NCI-H510A (cell line): ENCODE results near the gene SMARCC1.
"Not testable (repeated sequence)": the region's sequence is repeated elsewhere in the genome, so short reads cannot be mapped to it uniquely, and the experiment has no call there.

Experiments used
- DNase-seq: peaks from one replicate; lab custom pipeline; 2025; lab: John Stamatoyannopoulos, UW

The SMARCC1 gene

DNA sequence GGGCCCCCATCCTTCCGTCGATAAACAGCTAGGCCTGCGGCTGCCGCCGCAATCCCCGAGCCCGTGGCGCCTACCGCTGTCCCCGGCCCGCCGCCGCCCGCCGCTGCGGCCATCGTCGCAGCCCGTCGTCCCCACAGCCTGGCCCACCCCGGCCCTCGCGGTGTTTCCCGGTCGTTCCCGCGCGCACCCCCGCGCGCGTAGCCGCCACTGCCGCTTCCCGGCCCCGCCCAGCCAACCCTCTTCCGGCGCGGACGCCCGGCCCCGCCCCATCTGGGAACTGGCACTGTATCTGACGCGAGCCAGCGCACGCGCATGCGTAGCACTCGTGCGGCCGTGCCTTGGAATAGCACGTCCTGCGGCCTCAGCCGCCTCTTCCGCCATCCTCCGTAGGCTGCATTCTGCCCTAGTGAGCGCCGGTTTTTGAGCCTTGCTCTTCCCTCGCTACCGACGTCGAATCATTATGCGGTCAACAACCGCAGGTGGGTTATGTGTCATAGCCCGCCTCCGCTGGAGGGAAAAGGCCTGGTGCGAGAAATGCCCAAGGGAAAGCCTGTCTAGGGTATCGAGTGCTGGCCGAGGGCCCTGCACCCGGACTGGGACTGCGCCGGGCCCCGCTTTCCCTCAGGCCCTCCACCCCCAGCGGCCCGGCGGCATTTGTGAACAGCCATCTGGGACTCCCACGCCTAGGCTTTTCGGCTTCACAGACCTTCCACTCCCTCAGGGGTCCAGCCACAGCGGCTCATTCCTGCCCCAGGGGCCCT, at the start of gene SMARCC1:
Gene SMARCC1 (minus strand): TSS at position 209 of the 761 bp plus-strand sequence. CDS start 96 bp downstream, at position 113.
- DNase-seq: peak; percentile 82

GRCh38 chr3:47829482-47829881, 47.8 kb upstream of the SMARCC1 start:
- not testable (repeated sequence) for DNase-seq

DNA sequence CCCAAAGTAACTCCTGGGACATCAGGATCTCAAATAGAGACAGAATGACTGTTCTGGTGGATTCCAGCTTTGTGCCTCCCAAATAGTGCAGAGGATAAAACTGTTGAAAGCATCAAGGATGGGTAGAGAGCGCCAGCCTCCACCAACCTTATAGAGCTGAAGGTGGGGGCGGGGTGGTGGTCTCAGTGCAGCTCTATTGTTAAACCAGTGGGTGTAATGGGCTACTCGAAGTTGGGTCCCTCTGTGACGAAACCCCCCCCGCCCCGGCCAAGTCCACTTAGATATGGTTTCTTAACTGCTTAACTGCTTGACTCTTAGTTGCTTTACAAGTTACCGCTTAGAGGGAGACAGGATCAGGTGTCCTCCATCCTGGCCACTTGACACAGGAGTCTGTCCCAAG, 43.9 kb upstream of the SMARCC1 start:
- no peak for DNase-seq

- DNase-seq: peak; percentile 65
Observed at GRCh38 chr3:47824541-47825473, 43.1 kb upstream of the SMARCC1 start.

DNA sequence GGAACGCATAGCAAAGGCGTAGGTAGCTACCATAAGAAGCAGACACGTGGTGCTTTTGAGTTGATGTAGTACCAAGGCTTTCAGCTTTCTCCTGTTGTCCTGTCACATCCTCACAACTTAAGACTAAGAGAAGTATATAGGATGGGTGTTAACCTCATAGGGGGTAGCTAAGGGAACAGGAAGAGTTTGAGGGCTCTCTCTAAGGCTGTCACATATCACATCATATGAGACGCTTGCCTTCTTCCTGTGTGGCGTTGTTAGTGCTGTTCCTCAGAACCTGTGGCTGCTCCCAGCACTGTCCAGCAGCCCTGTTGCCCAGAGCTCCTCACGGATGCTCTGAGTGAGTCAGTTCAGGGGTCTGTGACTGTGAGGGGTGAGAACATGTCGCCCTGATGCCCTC, 35.9 kb upstream of the SMARCC1 start:
- DNase-seq: no peak

DNA sequence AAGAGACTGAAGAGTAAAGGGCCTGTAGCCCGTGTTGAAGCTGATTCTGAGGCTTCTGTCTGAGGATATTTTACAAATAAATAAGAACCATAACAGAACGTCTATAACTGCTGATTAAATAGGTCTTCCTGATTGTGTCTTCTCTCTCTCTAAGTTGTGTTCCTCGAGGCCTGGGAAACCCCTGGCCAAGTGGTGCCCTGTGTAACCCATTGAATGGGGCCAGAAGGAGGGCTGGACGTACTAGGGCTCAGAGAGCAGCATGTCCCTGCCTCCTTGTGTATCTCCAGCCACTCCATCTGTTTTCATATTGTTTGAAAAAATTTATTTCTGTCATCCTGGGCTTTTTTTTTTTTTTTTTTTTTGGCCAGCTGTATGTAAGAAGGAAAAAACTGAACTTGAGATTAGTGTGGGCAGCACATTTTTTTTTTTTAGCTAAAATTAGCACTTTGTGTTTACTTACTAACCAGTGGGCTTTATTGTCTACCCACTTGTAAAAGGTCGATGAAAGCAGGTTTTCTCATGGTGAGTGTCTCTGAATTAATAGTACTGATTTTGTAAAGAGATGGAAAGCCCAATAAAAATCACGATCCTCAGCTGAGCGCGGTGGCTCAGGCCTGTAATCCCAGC, 32.0 kb upstream of the SMARCC1 start:
- no peak for DNase-seq

- DNase-seq: no peak
Observed at GRCh38 chr3:47804577-47804976, 22.9 kb upstream of the SMARCC1 start.

DNA sequence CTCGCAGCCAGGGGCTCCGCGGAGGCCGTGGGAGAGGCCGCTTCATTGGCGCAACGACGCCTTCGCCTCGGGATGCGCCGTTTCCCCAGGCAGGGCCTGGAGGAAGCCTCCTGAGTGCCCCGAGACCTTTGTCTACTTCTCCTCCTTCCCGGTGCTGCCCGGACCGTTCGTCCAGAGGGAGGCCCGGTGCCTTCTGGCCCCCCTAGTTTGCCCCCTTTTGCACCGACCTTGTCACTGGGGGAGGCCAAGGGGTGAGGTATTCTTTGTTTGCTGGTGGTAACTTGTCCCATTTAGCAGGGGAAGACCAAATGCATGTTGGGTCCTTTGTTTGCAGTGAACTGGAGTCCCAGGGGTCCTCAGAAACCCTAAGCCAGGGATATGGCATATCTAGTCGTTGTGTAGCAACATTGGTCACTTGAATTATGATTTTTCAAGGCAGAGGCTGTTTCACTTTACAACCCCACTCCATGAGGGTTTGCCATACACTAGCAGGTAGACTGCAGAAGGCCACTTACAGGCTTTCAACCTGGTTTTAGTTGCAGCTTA, 21.9 kb upstream of the SMARCC1 start:
- DNase-seq: no peak

DNA sequence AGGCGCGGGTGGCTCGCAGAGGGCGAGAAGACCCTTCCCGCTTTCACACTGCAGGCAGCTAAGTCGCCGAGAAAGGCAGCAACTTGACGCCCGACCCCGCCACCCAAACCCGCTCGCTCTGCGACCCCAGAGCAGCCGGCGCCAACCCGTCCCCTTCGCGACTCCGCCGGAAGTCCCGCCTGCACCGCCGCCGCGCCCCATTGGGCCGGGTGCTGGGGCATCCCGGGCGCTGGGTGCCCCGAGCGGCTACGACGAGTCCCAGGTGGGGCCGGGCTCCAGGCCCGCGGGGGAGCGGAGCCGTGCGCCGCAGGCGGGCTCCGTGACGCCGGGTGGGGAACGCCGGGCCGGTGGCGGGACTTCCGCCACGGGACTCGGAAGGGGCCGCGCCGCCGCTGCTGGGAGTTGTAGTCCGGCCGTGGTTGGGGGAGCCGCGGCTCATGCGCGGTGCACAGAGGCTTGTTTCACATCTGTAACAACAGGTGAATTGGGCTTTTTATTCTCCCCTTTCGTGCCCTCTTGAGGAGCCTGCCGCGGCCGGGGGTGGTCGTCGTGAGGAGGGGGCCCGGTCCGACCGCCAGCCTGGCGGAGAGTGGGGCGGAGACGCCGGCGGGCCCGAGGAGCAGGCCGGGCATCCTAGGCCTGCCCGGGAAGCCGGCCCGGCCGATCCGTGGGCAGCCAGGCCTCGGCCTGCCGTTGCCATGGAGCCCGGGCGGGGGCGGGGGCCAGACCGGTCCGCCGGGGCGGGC, 21.2 kb upstream of the SMARCC1 start, which contains the start of gene DHX30:
Gene DHX30 (plus strand): TSS at position 405 of the 746 bp plus-strand sequence. CDS start 7,546 bp downstream, outside the sequence.
- DNase-seq: peak; percentile 66

- no peak for DNase-seq
Observed at GRCh38 chr3:47799733-47800132, 18.0 kb upstream of the SMARCC1 start.

DNA sequence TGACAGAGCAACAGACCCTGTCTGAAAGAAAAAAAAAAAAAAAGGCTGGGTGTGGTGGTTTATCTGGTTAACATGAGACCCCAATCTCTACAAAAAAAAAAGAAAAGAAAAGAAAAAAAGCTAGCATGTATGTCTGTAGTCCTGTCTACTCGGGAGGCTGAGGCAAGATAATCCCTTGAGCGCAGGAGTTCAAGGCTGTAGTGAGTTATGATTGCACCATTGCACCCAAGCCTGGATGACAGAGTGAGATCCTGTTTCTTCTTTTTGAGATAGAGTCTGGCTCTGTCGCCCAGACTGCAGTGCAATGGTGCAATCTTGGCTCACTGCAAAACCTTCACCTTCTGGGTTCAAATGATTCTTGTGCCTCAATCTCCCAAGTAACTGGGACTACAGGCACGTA, 12.9 kb upstream of the SMARCC1 start:
- no peak for DNase-seq

DNA sequence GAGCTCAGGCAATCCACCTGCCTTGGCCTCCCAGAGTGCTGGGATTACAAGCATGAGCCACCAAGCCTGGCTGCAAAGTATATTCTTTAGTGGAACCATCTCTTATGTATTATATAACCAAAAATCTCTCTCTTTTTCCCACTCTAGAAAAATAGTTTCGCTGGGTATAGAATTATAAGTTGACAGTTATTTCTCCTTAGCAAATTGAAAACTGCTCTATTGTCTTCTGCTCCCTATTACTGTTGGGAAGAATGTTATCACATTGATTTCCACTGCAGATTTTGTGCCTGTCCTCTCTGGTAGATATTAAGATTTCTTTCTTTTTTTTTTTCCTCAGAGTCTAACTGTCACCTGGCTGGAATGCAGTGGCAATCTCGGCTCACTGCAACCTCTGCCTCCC, 11.0 kb upstream of the SMARCC1 start:
- DNase-seq: no peak

DNA sequence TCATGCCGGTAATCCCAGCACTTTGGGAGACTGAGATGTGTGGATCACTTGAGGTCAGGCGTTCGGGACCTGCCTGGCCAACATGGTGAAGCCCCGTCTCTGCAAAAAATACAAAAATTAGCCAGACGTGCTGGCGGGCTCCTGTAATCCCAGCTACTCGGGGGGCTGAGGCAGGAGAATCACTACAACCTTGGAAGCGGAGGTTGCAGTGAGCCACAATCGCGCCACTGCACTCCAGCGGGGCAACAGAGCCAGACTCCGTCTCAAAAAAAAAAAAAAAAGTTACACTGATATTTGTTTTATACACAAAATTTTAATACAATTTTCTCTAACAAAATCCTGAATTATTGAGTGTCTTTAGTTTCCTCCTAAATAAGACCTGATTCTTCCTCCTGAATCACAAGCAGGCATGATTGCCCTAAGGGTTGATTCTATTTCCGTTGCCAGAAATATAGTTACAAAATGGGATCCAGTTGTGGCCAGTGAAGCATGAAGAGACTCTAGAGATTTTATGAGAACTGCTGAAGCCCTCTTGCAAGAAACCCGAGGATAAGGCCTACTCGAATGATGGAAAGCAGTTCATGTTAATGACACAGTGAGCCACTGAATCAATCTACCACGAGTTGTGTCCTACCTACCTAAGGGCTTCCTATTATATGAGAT, 9.6 kb upstream of the SMARCC1 start:
- DNase-seq: no peak

- DNase-seq: no peak
Observed at GRCh38 chr3:47783673-47784072, 2.0 kb upstream of the SMARCC1 start.

- no peak for DNase-seq
Observed at GRCh38 chr3:47782446-47783308, 984 bp upstream of the SMARCC1 start.

DNA sequence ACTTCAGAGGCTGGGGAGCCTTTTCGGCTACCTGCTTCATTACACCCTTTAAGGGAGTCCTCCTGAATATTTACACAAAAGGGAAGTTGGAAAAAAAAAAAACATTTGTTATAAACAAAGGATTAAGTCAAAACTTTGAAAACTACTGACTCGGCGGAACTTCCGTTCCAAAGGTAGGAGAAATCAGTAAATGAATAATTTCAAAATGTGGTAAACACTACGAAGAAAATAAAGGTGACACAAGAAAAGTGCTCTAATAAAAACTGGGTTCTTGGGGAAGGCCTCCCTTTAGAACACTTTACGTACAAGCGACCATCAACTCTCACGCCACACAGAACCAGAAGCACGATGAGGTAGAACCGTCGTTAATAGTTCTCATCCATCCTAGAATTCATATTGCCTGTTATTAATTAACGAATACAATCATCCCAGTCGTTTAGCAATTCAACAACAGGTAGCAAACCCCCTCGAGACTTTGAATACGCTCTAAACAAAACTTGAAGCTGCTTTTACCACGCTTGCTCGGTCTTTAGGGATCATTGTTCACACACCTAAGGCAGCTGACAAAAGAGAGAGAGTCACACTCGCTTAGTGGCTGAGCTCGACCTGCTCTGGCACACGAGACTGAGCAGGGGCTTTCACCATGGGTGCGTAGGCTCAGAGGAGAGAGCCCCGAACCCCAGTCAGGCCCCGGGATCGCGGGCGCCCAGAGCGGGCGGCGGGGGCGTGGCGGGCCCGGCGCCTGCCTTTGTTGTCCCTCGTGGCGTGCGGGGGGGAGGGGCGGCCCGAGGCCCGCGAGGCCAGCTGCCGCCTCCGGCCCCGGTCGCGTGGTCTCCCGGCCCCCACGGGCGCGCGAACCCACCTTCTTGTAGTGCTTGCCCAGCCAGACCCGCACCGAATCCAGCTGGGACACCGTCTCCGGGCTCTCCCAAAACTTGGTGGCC, 680 bp downstream of the SMARCC1 start:
- DNase-seq: no peak

GRCh38 chr3:47778746-47779145, 2.9 kb downstream of the SMARCC1 start:
- DNase-seq: no peak

DNA sequence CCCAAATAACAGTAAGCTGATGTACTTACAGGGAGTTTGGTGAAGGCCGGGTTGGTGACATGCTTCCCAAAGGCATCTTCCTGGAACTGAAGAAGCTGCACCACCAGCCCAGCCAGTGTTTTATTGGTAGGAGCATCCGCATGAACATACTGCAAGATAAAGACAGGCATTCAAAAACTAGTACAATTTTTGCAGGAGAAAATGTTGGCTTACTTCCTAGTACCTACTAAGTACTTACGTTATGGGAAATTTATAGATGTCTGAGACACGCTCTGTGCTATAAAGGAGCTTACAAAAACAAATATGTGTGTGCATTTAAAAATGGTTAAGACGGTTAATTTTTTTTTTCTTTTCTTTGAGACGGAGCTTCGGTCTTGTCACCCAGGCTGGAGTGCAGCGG, 8.9 kb downstream of the SMARCC1 start:
- no peak for DNase-seq

DNA sequence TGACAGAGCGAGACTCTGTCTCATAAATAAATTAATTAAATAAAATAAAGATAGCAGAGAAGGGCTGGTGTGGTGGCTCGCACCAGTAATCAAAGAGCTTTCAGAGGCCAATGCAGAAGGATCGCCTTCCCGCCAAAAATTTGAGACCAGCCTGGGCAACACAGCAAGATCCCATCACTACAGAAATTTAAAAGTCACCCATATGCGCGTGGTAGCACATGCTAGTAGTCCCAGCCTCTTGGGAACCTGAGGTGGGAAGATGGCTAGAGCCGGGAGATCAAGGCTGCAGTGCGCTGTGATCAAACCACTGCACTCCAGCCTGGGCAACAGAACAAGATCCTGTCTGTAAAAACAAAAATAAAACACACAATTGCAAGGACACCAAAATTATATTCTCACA, 9.6 kb downstream of the SMARCC1 start:
- DNase-seq: no peak
